Ectodermal cell (in vitro differentiated cells): ENCODE measurements around the gene ORM1.

ENCODE experiments used
- H3K27ac ChIP-seq: 2 replicates; pipeline ENCODE4 v1.7.0; 2013; ENCODE audit warnings: mild to moderate bottlenecking, low read depth, low read length; ENCODE audit not compliant: insufficient read depth, poor library complexity, severe bottlenecking
- H3K27me3 ChIP-seq: 2 replicates; pipeline ENCODE4 v1.7.0; 2013; ENCODE audit warnings: mild to moderate bottlenecking, low read length; ENCODE audit not compliant: insufficient read depth, control insufficient read depth, poor library complexity, severe bottlenecking
- H3K36me3 ChIP-seq: one replicate; pipeline ENCODE4 v1.7.0; 2013; ENCODE audit warnings: low read length; ENCODE audit not compliant: control insufficient read depth, insufficient read depth
- H3K4me1 ChIP-seq: one replicate; pipeline ENCODE4 v1.7.0; 2013; ENCODE audit warnings: low read length; ENCODE audit not compliant: control insufficient read depth, insufficient read depth
- H3K4me3 ChIP-seq: 2 replicates; pipeline ENCODE4 v1.7.0; 2013; ENCODE audit warnings: low read depth, low read length, control low read depth; ENCODE audit not compliant: insufficient read depth
- H3K9me3 ChIP-seq: 2 replicates; pipeline ENCODE4 v1.7.0; 2013; ENCODE audit warnings: mild to moderate bottlenecking, low read length, moderate library complexity; ENCODE audit not compliant: control insufficient read depth
- WGBS, 2 experiments: methylation state at CpG; one replicate each; pipeline ENCODE4 v1.1.7; 2013; ENCODE audit warnings: missing lambda C conversion rate in 2 of 2; 5-methylcytosine and 5-hydroxymethylcytosine counted together

Gene ORM1

DNA sequence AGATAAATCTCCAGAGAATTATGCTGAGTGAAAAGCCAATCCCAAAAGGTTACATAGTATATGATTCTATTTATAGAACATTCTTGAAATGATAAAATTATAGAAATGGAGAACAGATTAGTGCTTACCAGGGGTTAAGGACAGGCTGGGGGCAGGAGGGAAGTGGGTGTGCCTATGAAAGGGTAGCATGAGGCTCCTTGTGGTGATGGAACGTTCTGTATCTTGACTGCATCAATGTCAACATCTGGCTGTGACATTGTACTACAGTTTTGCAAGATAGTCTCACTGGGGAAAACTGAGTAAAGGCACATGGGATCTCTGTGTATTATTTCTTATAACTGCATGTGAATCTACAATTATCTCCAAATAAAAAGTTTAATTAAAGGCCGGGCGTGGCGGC, 29.0 kb downstream of the ORM1 start:
- H3K4me3 ChIP-seq = no peak overlapping the region
- no peaks in the 10 kb centered on the region for H3K27me3 ChIP-seq
- WGBS, 2 experiments = 97 to 98% methylated on average over 4 of the region's 4 CpGs
- no peak overlapping the region for H3K27ac ChIP-seq
- no peaks in the 10 kb centered on the region for H3K9me3 ChIP-seq
- peaks cover 4% of the 10 kb centered on the region for H3K36me3 ChIP-seq
- peaks cover 13% of the 10 kb centered on the region for H3K4me1 ChIP-seq

DNA sequence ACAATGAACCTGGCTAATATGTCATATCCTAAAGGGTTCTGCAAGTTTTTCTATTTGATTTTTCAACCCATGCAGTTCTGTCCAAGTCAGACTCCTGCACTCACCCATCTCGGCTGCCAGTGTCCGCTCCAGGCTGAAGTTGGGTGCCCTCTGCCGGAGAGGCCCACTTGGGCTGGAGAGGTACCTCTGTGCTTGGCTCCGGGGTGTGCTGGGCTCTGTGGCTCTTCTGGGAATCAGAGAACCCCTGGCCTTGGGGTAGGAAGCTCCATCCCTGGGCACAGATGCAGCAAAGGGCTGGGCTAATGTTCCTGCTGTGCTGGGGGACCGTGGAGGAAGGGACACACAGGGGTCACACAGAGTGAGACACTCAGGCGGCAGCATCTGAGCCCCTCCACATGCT, 32.9 kb downstream of the ORM1 start:
- H3K27ac ChIP-seq = no peak overlapping the region
- no peaks in the 10 kb centered on the region for H3K9me3 ChIP-seq
- WGBS, 2 experiments = 91 to 92% methylated on average over 6 of the region's 6 CpGs
- H3K27me3 ChIP-seq = no peaks in the 10 kb centered on the region
- no peaks in the 10 kb centered on the region for H3K4me1 ChIP-seq
- no peak overlapping the region for H3K4me3 ChIP-seq
- peaks cover 5% of the 10 kb centered on the region for H3K36me3 ChIP-seq

GRCh38 chr9:114356792-114357191, 33.9 kb downstream of the ORM1 start:
- Histone ChIP-seq H3K4me3 (no peak overlapping the region), H3K4me1 (no peaks in the 10 kb centered on the region), H3K36me3 (peaks cover 5% of the 10 kb centered on the region), H3K9me3 (no peaks in the 10 kb centered on the region), H3K27ac (no peak overlapping the region), H3K27me3 (no peaks in the 10 kb centered on the region)
- 93 to 95% methylated on average over 6 of the region's 6 CpGs for WGBS, 2 experiments

DNA sequence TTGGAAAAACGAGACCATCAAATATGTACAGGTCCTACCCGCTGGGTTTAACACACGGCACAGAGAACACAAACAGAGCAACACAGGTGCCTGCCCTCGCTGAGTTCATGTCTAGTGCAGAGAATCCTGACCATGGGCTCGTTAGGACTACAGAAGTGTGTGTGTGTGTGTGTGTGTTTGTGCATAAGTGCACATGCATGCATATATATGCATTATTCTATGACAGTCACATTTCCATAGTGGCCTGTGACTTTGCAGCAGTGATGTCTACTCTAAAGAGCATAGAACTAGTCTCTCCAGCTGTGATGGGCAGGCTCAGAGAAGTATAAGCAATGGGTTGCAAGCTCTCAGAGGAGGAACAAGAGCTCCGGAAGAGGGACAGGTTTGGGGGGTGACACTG, 34.5 kb downstream of the ORM1 start:
- 93 to 94% methylated on average over 6 of the region's 6 CpGs for WGBS, 2 experiments
- Histone ChIP-seq H3K4me3 (no peak overlapping the region), H3K27ac (no peak overlapping the region), H3K36me3 (peaks cover 5% of the 10 kb centered on the region), H3K9me3 (no peaks in the 10 kb centered on the region), H3K4me1 (no peaks in the 10 kb centered on the region), H3K27me3 (no peaks in the 10 kb centered on the region)

GRCh38 chr9:114357911-114358328, 35.0 kb downstream of the ORM1 start:
- H3K9me3 ChIP-seq = no peaks in the 10 kb centered on the region
- 95 to 97% methylated on average over 9 of the region's 9 CpGs for WGBS, 2 experiments
- H3K36me3 ChIP-seq = peaks cover 5% of the 10 kb centered on the region
- H3K4me3 ChIP-seq = no peak overlapping the region
- H3K4me1 ChIP-seq = no peaks in the 10 kb centered on the region
- H3K27ac ChIP-seq = no peak overlapping the region
- H3K27me3 ChIP-seq = no peaks in the 10 kb centered on the region

- H3K4me1 ChIP-seq = no peaks in the 10 kb centered on the region
- H3K4me3 ChIP-seq = no peak overlapping the region
- 95 to 96% methylated on average over 6 to 7 of the region's 7 CpGs for WGBS, 2 experiments
- H3K27ac ChIP-seq = no peak overlapping the region
- no peaks in the 10 kb centered on the region for H3K9me3 ChIP-seq
- no peaks in the 10 kb centered on the region for H3K27me3 ChIP-seq
- H3K36me3 ChIP-seq = peaks cover 5% of the 10 kb centered on the region
Measured at GRCh38 chr9:114359801-114360200, 36.9 kb downstream of the ORM1 start.

DNA sequence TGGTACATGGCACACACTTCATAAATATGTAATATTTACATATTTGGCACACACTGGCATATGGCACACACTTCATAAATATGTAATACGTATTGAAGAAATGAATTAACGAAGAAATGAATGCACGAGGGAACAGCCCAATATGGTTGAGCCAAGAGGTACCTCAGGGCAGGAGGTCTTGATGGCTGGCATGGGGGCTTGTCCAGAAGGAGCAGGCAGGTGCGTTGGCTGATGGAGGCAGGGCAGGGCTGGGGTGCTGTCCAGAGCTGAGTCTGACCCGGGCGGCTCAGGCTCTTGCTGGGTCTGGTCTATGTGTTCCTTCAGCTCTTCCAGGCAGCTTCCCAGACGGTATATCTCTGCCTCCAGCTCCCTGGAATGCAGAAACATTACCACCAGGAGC, 38.6 kb downstream of the ORM1 start:
- Histone ChIP-seq H3K4me3 (no peak overlapping the region), H3K36me3 (peaks cover 5% of the 10 kb centered on the region), H3K27me3 (no peaks in the 10 kb centered on the region), H3K9me3 (no peaks in the 10 kb centered on the region), H3K4me1 (no peaks in the 10 kb centered on the region), H3K27ac (no peak overlapping the region)
- 97% methylated on average over 7 of the region's 7 CpGs for WGBS, 2 experiments

DNA sequence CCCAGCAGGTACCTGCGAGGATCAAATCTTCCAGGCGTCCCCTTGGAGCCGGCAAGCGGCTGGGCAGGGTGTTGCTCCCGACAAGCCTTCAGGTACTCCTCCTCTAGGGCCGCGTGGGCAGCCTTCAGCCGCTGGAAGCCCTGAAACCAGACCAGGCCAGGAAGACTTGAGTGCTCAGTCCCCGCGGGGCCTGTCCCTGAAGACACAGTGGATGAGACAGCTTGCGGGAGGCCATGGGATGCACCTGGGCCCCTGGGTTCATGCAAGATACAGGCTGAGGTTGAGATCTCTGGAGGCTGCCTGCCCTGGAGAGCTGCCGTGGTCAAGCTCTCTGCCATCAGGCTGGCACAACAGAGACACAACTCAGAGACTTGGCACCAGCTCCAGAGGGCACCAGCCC, 39.5 kb downstream of the ORM1 start:
- Histone ChIP-seq H3K4me1 (no peaks in the 10 kb centered on the region), H3K4me3 (no peak overlapping the region), H3K27ac (no peak overlapping the region), H3K36me3 (peaks cover 7% of the 10 kb centered on the region), H3K27me3 (no peaks in the 10 kb centered on the region), H3K9me3 (no peaks in the 10 kb centered on the region)
- 94% methylated on average over 12 of the region's 12 CpGs for WGBS, 2 experiments

DNA sequence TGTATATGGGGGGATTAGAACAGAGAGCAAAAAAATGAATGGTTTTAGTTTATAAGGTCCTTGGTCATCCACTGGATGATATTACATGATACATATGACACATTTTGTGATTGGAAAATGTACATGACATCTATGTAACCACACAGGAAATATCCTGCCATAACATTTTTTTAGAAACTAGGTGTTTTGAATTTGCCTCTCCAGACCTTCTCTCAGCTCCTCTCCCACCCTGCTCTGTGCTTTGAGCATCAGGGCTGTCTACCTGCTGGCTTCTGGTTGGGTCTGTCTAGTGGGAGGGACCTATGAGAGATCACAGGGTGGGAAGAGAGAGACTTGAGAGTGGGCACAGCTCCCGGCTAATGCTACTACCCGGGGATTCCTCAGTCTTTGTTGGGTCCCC, 40.5 kb downstream of the ORM1 start:
- 85 to 93% methylated on average over 2 of the region's 2 CpGs for WGBS, 2 experiments

GRCh38 chr9:114364134-114365041, 41.5 kb downstream of the ORM1 start:
- peaks cover 8% of the 10 kb centered on the region for H3K36me3 ChIP-seq
- 90 to 93% methylated on average over 6 of the region's 6 CpGs for WGBS, 2 experiments

More for the DNA sequence above, 40.5 kb downstream of the ORM1 start:
- H3K4me3 ChIP-seq = no peak overlapping the region
- H3K9me3 ChIP-seq = no peaks in the 10 kb centered on the region
- peaks cover 8% of the 10 kb centered on the region for H3K36me3 ChIP-seq
- H3K27me3 ChIP-seq = no peaks in the 10 kb centered on the region
- H3K27ac ChIP-seq = no peak overlapping the region
- no peaks in the 10 kb centered on the region for H3K4me1 ChIP-seq

More at GRCh38 chr9:114364134-114365041, 41.5 kb downstream of the ORM1 start:
- no peaks in the 10 kb centered on the region for H3K27me3 ChIP-seq
- no peaks in the 10 kb centered on the region for H3K9me3 ChIP-seq
- H3K27ac ChIP-seq = no peak overlapping the region
- H3K4me3 ChIP-seq = no peak overlapping the region
- no peaks in the 10 kb centered on the region for H3K4me1 ChIP-seq
